COLO829 (cell line): Measurements from ENCODE around the gene PLAU.
"Not testable (repeated sequence)": the region's sequence is repeated elsewhere in the genome, so short reads cannot be mapped to it uniquely, and the experiment has no call there.

Experiments
- DNase-seq: peaks from one replicate; pipeline ENCODE4 v3.0.0; 2012; ENCODE audit warnings: low spot score

Gene PLAU

GRCh38 chr10:73950155-73950948 lies 39.4 kb downstream of the PLAU start:
- no peak for DNase-seq

GRCh38 chr10:73953665-73954064 lies 42.7 kb downstream of the PLAU start:
- no peak for DNase-seq

- no peak for DNase-seq
Measured at GRCh38 chr10:73954737-73955136, 43.8 kb downstream of the PLAU start.

- DNase-seq = no peak
Measured at GRCh38 chr10:73955719-73956118, 44.8 kb downstream of the PLAU start.

GRCh38 chr10:73956476-73957359 lies 45.8 kb downstream of the PLAU start:
- peak; percentile 64 for DNase-seq

GRCh38 chr10:73959484-73960243 lies 48.7 kb downstream of the PLAU start:
- DNase-seq = no peak

- DNase-seq = no peak
Measured at GRCh38 chr10:73962386-73962785, 51.5 kb downstream of the PLAU start.

GRCh38 chr10:73963533-73963932 lies 52.6 kb downstream of the PLAU start:
- DNase-seq = not testable (repeated sequence)

GRCh38 chr10:73964743-73965142 lies 53.8 kb downstream of the PLAU start:
- DNase-seq = no peak

- DNase-seq = not testable (repeated sequence)
Measured at GRCh38 chr10:73965267-73965889, 54.4 kb downstream of the PLAU start.

- DNase-seq = peak; percentile 64
Measured at GRCh38 chr10:73965890-73966768, 55.2 kb downstream of the PLAU start.

GRCh38 chr10:73967022-73967429 lies 56.1 kb downstream of the PLAU start:
- DNase-seq = no peak
